ENCODE measurements around the gene VEGFB. TPM values are rescaled to one million over a fixed set of nuclear protein-coding genes. Genes with fewer than 3 reads are reported as not detected.

VEGFB gene
- total RNA-seq, 1 experiment from 2014 or later: 47.5 TPM

DNA sequence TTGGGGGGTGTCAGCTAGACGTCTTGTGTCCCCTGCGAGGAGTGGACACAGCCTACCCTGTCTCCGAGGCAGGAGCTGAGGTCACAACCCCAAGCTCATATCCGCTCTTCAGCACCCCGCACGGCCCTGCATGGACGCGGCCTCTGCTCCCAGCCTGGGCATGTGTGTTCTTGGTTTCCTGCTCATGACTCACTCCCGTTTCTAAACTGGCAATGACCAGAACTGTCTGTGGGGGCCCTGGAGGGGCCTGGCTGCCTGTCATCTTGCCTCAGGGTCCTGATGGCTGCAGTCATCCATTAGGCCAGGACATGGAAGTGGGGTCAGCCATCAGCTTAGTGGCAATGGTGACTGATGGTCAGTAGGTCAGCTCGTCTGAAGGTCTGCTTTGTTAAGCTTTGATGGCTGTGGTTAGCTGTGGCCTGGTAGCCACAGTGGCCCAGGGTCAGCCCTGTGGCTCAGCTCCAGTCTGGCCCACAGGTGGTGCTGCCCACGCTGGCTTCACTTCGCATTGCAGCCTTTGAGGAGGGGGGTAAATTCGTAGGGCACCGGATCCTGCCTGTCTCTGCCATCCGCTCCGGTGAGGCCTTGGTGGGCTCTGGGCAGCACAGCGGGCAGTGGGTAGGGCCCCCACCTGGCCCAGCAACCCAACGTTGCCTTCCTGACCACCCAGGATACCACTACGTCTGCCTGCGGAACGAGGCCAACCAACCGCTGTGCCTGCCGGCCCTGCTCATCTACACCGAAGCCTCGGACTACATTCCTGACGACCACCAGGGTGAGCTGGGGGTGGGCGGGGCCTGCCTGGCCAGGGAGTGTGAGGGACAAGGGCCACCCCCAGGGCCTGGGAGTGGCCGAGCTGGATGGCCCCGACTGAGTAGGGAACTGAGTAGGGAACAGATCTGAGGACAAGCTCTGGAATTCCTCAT is 28.9 kb downstream of the VEGFB start:
- ChIA-PET POLR2A (interaction anchor here (1.3 kb wide), 1 partner anchor 11 kb away, joined by 5 read pairs; no protein-coding TSS in a partner anchor), CTCF (interaction anchor here (1.4 kb wide), 1 partner anchor 13 kb away, joined by 4 read pairs; no protein-coding TSS in a partner anchor)
- no peak for DNase-seq (ENCODE audit: low read depth, low spot score)

More for the DNA sequence above, 28.9 kb downstream of the VEGFB start:
- Histone ChIP-seq H3K4me3 (replicated peaks in 1 of 2; ENCODE audit: low read depth in 1 of 2, low read length in 2 of 2) (no peak overlapping the region), H3K9ac (ENCODE audit: low read length) (no peak overlapping the region), H3K36me3 (ENCODE audit: control insufficient read depth in 1 of 2, insufficient read depth in 2 of 2, low read length in 2 of 2) (peaks cover 18 to 51% of the 10 kb centered on the region in 2 experiments; a peak in 3 of 4 replicates), H3K9me3 (ENCODE audit: control insufficient read depth in 1 of 2, insufficient read depth in 1 of 2, low read depth in 1 of 2, low read length in 2 of 2) (no peaks in the 10 kb centered on the region), H4K20me1 (ENCODE audit: insufficient read depth) (no peaks in the 10 kb centered on the region), H3K4me1 (ENCODE audit: control insufficient read depth in 1 of 2, insufficient read depth in 2 of 2, low read length in 2 of 2) (peaks cover 8 to 10% of the 10 kb centered on the region in 2 experiments; a peak in 3 of 4 replicates), H3K79me2 (ENCODE audit: insufficient read depth, low read length) (peaks cover 6% of the 10 kb centered on the region; the same call in 1 of the 2 replicates), H2AFZ (ENCODE audit: low read depth, low read length, poor library complexity, severe bottlenecking) (no peak overlapping the region), H3K27me3 (ENCODE audit: insufficient read depth, low read length) (no peaks in the 10 kb centered on the region), H3K4me2 (ENCODE audit: low read length) (no peak overlapping the region), H3K27ac (ENCODE audit: low read depth, low read length) (no peak overlapping the region; the same call in 1 of the 2 replicates), H3K9me2 (ENCODE audit: insufficient read depth) (no peaks in the 10 kb centered on the region)
- ATAC-seq: no peak
- RAD21 ChIA-PET (ENCODE audit: low non-redundant PET in 1 of 2, low total read pairs in 2 of 2, uncharacterized antibody in 2 of 2, unreplicated experiment in 2 of 2): no interaction called here
- TF ChIP-seq POLR2AphosphoS5 (IDR thresholded peaks at IDR 0.05; ENCODE audit: low read depth, low read length) (no peak), JUND (IDR thresholded peaks at IDR 0.05) (no peak), ZNF274 (IDR thresholded peaks at IDR 0.05; ENCODE audit: low read depth, low read length) (no peak), CEBPB (IDR thresholded peaks at IDR 0.05; ENCODE audit: low read depth) (no peak), YY1 (IDR thresholded peaks at IDR 0.05; ENCODE audit: extremely low read depth, insufficient replicate concordance, low read depth, low read length) (no peak), TCF7L2 (IDR thresholded peaks at IDR 0.05; ENCODE audit: borderline replicate concordance, extremely low read depth, insufficient read depth, insufficient read length) (no peak)
- TF ChIP-seq, protein P1, sequence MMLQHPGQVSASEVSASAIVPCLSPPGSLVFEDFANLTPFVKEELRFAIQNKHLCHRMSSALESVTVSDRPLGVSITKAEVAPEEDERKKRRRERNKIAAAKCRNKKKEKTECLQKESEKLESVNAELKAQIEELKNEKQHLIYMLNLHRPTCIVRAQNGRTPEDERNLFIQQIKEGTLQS (IDR thresholded peaks at IDR 0.05): no peak
- TF ChIP-seq, protein P2, sequence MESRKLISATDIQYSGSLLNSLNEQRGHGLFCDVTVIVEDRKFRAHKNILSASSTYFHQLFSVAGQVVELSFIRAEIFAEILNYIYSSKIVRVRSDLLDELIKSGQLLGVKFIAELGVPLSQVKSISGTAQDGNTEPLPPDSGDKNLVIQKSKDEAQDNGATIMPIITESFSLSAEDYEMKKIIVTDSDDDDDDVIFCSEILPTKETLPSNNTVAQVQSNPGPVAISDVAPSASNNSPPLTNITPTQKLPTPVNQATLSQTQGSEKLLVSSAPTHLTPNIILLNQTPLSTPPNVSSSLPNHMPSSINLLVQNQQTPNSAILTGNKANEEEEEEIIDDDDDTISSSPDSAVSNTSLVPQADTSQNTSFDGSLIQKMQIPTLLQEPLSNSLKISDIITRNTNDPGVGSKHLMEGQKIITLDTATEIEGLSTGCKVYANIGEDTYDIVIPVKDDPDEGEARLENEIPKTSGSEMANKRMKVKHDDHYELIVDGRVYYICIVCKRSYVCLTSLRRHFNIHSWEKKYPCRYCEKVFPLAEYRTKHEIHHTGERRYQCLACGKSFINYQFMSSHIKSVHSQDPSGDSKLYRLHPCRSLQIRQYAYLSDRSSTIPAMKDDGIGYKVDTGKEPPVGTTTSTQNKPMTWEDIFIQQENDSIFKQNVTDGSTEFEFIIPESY (IDR thresholded peaks at IDR 0.05; ENCODE audit: extremely low read depth, insufficient replicate concordance, low read length): no peak
- BruUV-seq (replicated peaks): no TSS peak
- intact Hi-C loops (cut with micrococcal nuclease): no loop called here
